Amniotic stem cell (primary cell): ENCODE measurements around the gene PRRT1.
"Not testable (repeated sequence)": the region's sequence is repeated elsewhere in the genome, so short reads cannot be mapped to it uniquely, and the experiment has no call there.

Source experiments
- DNase-seq: peaks from one replicate; lab custom pipeline; 2025; lab: John Stamatoyannopoulos, UW

Gene PRRT1

GRCh38 chr6:32120573-32121059 lies 31.1 kb downstream of the PRRT1 start:
- DNase-seq: no peak

- peak; percentile 61 for DNase-seq
Observed at GRCh38 chr6:32118782-32119628, 32.7 kb downstream of the PRRT1 start.

- no peak for DNase-seq
Observed at GRCh38 chr6:32117461-32117860, 34.3 kb downstream of the PRRT1 start.

- DNase-seq: no peak
Observed at GRCh38 chr6:32116674-32117073, 35.1 kb downstream of the PRRT1 start.

GRCh38 chr6:32115623-32116022 lies 36.1 kb downstream of the PRRT1 start:
- no peak for DNase-seq

- peak; percentile 8 for DNase-seq
Observed at GRCh38 chr6:32114796-32115195, 36.9 kb downstream of the PRRT1 start.

GRCh38 chr6:32113386-32114352 lies 38.1 kb downstream of the PRRT1 start:
- peak; percentile 85 for DNase-seq

- no peak for DNase-seq
Observed at GRCh38 chr6:32112431-32112980, 39.2 kb downstream of the PRRT1 start.

GRCh38 chr6:32111424-32112066 lies 40.2 kb downstream of the PRRT1 start:
- DNase-seq: no peak

GRCh38 chr6:32110632-32111031 lies 41.1 kb downstream of the PRRT1 start:
- no peak for DNase-seq

- DNase-seq: no peak
Observed at GRCh38 chr6:32109765-32110160, 42.0 kb downstream of the PRRT1 start.

- DNase-seq: no peak
Observed at GRCh38 chr6:32109114-32109764, 42.5 kb downstream of the PRRT1 start, which contains the start of gene TNXB. TSS of gene TNXB (minus strand) at chr6:32109338. CDS start at chr6:32098198, 11,140 bp downstream.

GRCh38 chr6:32108727-32109113 lies 43.0 kb downstream of the PRRT1 start:
- DNase-seq: no peak

GRCh38 chr6:32108094-32108627 lies 43.6 kb downstream of the PRRT1 start:
- DNase-seq: peak; percentile 22

GRCh38 chr6:32107406-32107805 lies 44.3 kb downstream of the PRRT1 start:
- DNase-seq: no peak

- no peak for DNase-seq
Observed at GRCh38 chr6:32105433-32105832, 46.3 kb downstream of the PRRT1 start.

- no peak for DNase-seq
Observed at GRCh38 chr6:32102255-32102654, 49.5 kb downstream of the PRRT1 start.

GRCh38 chr6:32100251-32100650 lies 51.5 kb downstream of the PRRT1 start:
- not testable (repeated sequence) for DNase-seq
